ENCODE data around the gene GATB.

Gene GATB

DNA sequence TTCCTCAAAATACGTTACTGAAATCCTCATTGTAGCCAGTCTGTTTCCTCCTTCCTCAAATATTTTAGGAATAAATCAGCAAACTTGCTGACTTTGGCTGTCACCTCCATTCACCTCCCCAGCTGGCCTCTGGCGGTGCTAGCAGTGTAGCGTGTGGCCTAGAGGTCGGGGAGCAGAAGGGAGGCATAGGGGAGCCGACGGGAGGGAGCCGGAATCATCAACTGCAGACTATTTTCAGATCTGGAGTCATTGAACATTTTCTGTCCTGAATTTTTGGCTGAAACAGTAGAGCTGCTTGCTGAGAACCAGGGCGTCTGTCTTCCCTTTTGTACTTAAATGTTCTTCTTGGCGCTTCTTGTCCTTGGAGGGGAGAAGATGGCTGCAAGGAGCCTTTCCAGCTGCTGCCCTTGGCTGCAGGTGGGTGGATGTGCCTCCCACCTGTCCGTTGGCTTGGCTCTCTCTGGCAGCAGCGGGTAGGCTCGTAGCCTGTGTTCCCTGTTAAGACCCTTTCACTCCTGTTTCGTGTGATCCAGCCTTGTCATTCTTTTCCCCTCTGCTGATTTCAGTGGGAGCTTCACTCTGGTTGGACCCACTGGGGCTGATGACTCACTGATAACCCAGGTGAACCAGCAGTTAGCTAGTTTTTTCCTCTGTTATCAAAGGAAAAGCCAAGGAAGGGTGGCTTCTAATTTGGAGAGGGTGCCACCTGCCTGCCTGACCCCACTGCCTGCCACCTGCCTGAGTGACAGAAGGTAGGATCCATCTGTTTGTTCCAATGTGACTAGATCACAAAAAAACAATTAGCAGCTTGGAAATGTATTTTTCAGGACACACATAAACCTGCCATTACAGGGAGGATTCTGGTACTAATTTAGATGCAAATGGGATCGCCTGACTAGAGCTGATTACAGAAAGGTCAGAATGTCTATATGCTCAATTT, 135.9 kb downstream of the GATB start:
- ATAC-seq: no peak
- TF ChIP-seq ZFP30 (CRISPR knock-in tag; IDR thresholded peaks at IDR 0.05) (no peak), ZFP3 (CRISPR knock-in tag; IDR thresholded peaks at IDR 0.05) (no peak), TCF4 (CRISPR knock-in tag; IDR thresholded peaks at IDR 0.05; ENCODE audit: borderline replicate concordance) (no peak), ZNF8 (CRISPR knock-in tag; IDR thresholded peaks at IDR 0.05) (no peak)
